Measurements from ENCODE around the gene BTNL9.

DNA sequence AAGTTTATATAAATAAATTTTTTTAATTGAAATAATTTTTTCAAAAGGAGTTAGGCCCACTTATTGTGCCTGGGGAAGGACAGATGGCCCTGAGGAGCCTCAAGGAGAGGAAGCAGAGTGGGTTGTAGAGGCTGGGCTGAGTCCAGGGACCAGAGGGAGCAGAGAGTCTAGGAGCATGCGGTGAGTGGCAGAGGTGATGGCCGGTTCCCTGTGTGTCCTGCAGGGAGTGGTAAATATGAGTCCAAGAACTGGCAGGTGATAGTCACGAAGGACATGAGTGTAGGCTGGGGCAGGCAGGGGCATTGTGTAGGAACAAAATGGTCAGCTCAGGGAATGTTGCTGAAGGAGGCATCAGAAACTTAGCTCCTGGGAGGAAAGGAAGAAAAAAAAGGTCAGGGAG, 8.3 kb upstream of the BTNL9 start:
- TF ChIP-seq EZH2 (IDR thresholded peaks at IDR 0.05; ENCODE audit: low read length, unreplicated experiment) (no peak), CTCF (conservative IDR thresholded peaks at IDR 0.05; ENCODE audit: low read depth, low read length) (no peak), EZH2phosphoT487 (IDR thresholded peaks at IDR 0.05; ENCODE audit: borderline replicate concordance, low read length) (no peak)

Measured in PC-3 (cell line).